Transverse colon (tissue), 4 donors: Measurements from ENCODE around the gene ZNF835. TPM values are rescaled to one million over a fixed set of nuclear protein-coding genes. Genes with fewer than 3 reads are reported as not detected.

ENCODE experiments used
- DNase-seq: peaks from one replicate; pipeline ENCODE4 v3.0.0-alpha.2; 2019
- H3K27ac ChIP-seq, 4 donors: fragments of 200-600 bp; sonication (generic); 2 replicates each; pipeline ENCODE4 v1.5.1; 2016 to 2018; ENCODE audit warnings: inconsistent platforms in 4 of 4
- H3K27me3 ChIP-seq: fragments of 200-600 bp; sonication (generic); 2 replicates; pipeline ENCODE4 v1.5.1; 2017; ENCODE audit warnings: inconsistent platforms
- H3K36me3 ChIP-seq, 4 donors: fragments of 200-600 bp; sonication (generic); 2 replicates each; pipeline ENCODE4 v1.5.1; 2017 to 2019; ENCODE audit warnings: inconsistent platforms in 4 of 4
- H3K4me1 ChIP-seq, 4 donors: fragments of 200-600 bp; sonication (generic); 2 replicates each; pipeline ENCODE4 v1.5.1; 2017 to 2020; ENCODE audit warnings: inconsistent platforms in 4 of 4
- H3K4me3 ChIP-seq, 4 donors: fragments of 200-600 bp; sonication (generic); 1 replicate in 1 of 4; 2 replicates in 3 of 4; pipeline versions ENCODE4 v1.5.1 to v1.6.1; 2017 to 2019; ENCODE audit warnings: inconsistent platforms in 4 of 4
- H3K9me3 ChIP-seq, 2 donors: fragments of 200-600 bp; sonication (generic); 2 replicates each; pipeline ENCODE4 v1.5.1; 2017 to 2019; ENCODE audit warnings: inconsistent platforms in 2 of 2
- EP300 ChIP-seq: sonication (generic); formaldehyde crosslinking; IDR thresholded peaks from one replicate; pipeline ENCODE4 v1.6.1; 2017; ENCODE audit warnings: antibody characterized with exemption, low read depth
- POLR2A ChIP-seq: fragments of 450-650 bp; IDR thresholded peaks from one replicate; pipeline ENCODE4 v1.6.1; 2016; ENCODE audit warnings: antibody characterized with exemption, mild to moderate bottlenecking, moderate library complexity
- POLR2AphosphoS5 ChIP-seq, 3 donors: sonication (generic); formaldehyde crosslinking; IDR thresholded peaks; one replicate each; pipeline ENCODE4 v1.6.1; 2016; ENCODE audit warnings: antibody characterized with exemption in 3 of 3
- WGBS, 2 donors: methylation state at CpG; one replicate each; pipeline ENCODE4 v1.1.5; 2018; ENCODE audit warnings: low coverage in 1 of 2; 5-methylcytosine and 5-hydroxymethylcytosine counted together
- in situ Hi-C, 4 donors: fragments of 200-750 bp; cut with MboI; loops; one replicate each; pipeline versions ENCODE4 v1.15.0 to v1.15.1; 2017; ENCODE audit warnings: low sequenced_read_pairs in 3 of 4, low pct_ligation_motif_present in 1 of 4, low pct_unique_long_range_greater_than_20kb in 1 of 4
- intact Hi-C: fragments of 100-400 bp; cut with DNase I; formaldehyde crosslinking; loops from one replicate; pipeline ENCODE4 v1.15.1; 2023; ENCODE audit warnings: low total_unique reads
- total RNA-seq, 4 donors: library from RNA; depleted of rRNA; stranded (reverse); fragments of >200 nt; gene quantifications; one replicate each; pipeline ENCODE4 v1.1.0, GENCODE V29; 2016
- TF ChIP-seq, protein P1 (sequence below), 5 experiments: fragments of 200-600 bp in 3 of 5; fragments of 450-650 bp in 2 of 5; sonication (generic) in 3 of 5; IDR thresholded peaks; 1 replicate in 2 of 5; 2 replicates in 3 of 5; pipeline ENCODE4 v1.5.1; 2016 to 2017; ENCODE audit warnings: antibody characterized with exemption in 5 of 5, inconsistent platforms in 3 of 5, mild to moderate bottlenecking in 2 of 5, moderate library complexity in 1 of 5

Gene ZNF835
- total RNA-seq, 4 donors from 2014 or later, result 0.37 to 2.2 (median 1.4) TPM; not detected in 1

DNA sequence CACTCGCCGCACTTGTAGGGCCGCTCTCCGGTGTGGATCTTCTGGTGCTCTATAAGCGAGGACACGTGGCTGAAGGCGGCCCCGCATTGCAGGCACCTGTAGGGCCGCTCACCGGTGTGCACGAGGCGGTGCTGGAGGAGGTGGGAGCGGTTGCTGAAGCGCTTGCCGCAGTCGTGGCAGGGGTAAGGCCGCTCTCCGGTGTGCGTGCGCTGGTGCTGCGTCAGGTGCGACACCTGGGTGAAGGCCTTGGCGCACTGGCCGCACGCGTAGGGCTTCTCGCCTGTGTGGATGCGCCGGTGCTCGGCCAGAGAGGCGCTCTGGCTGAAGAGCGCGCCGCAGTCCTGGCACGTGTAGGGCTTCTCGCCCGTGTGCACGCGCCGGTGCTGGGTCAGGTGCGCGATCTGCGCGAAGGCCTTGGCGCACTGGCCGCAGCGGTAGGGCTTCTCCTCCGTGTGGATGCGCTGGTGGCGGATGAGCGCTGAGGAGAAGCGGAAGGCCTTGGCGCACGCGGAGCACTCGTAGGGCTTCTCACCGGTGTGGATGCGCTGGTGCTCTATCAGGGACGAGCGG, 7.5 kb downstream of the ZNF835 start:
- DNase-seq, result no peak
- Histone ChIP-seq H3K4me1 (no peaks in the 10 kb centered on the region), H3K9me3 (no peaks in the 10 kb centered on the region), H3K27me3 (no peaks in the 10 kb centered on the region), H3K27ac (no peak overlapping the region), H3K36me3 (no peaks in the 10 kb centered on the region), H3K4me3 (no peak overlapping the region)
- in situ Hi-C loops (no loop called here), intact Hi-C loops (no loop called here)
- 83 to 88% methylated on average over 13 to 51 of the region's 60 CpGs for WGBS, 2 donors
- no peak for TF ChIP-seq EP300
- TF ChIP-seq POLR2A, result no peak
- TF ChIP-seq, protein P1, sequence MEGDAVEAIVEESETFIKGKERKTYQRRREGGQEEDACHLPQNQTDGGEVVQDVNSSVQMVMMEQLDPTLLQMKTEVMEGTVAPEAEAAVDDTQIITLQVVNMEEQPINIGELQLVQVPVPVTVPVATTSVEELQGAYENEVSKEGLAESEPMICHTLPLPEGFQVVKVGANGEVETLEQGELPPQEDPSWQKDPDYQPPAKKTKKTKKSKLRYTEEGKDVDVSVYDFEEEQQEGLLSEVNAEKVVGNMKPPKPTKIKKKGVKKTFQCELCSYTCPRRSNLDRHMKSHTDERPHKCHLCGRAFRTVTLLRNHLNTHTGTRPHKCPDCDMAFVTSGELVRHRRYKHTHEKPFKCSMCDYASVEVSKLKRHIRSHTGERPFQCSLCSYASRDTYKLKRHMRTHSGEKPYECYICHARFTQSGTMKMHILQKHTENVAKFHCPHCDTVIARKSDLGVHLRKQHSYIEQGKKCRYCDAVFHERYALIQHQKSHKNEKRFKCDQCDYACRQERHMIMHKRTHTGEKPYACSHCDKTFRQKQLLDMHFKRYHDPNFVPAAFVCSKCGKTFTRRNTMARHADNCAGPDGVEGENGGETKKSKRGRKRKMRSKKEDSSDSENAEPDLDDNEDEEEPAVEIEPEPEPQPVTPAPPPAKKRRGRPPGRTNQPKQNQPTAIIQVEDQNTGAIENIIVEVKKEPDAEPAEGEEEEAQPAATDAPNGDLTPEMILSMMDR (IDR thresholded peaks at IDR 0.05), result no peak
- TF ChIP-seq POLR2AphosphoS5 (IDR thresholded peaks at IDR 0.05), result no peak

DNA sequence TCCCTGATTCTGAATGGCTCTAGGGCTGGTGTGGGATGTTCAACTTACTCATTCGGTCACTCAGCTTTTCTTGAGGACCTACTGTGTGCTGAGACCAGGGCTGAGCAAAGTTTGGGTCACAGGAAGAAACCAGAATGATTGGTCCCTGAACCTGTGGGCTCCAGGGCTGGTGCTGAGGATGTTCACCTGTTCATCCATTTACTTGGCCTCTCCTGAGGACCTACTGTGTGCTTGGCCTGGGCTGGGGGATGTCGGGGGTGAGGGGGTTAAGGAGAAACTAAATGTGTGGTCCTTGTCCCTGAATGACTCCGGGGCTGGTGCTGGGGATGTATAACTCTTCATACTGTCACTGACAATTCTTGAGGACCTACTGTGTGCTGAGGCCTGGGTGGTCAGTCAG, 10.3 kb downstream of the ZNF835 start:
- WGBS, 2 donors, result 83 to 89% methylated on average over 1 to 3 of the region's 3 CpGs
- in situ Hi-C loops, result no loop called here
- DNase-seq, result no peak

DNA sequence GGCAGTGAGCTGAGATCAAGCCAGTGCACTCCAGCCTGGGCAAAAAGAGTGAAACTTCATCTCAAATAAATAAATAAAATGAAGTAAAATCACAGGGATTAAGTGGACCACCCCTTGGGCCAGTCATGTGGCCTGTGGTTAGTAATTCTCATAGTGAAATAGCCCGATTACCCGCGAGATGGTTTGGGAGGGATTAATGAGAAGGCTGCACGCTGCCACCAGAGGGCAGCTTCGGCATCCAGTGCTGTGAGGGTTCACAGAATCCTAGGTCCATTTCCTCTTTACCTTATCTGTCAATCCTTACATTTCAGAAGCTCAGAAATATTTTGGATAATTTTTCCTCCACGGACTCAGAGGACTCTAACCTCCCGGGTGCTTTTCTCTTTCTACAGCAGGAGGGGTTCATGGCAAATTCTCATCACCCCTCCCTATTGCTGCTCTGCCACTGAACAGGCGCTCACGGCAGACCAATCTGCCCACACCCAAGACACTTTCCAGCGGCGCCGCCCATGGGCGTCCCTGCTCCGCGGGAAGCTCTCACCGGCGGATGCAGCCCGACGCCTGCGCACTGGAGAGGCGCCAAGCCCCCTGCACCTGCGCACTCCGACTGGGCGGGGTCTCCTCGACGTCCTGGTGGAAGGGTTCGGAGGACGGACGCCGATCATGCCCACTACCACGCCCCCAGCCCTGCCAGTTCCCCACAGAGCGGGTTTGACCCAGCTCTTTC, 11.0 kb downstream of the ZNF835 start:
- Histone ChIP-seq H3K4me1 (no peaks in the 10 kb centered on the region), H3K9me3 (peaks cover 0 to 7% of the 10 kb centered on the region in 2 donors), H3K36me3 (no peaks in the 10 kb centered on the region), H3K27ac (no peak overlapping the region), H3K27me3 (no peaks in the 10 kb centered on the region), H3K4me3 (peak overlapping the region in 1 of 4 donors; percentile 15)
- no peak for TF ChIP-seq POLR2AphosphoS5 (IDR thresholded peaks at IDR 0.05)
- DNase-seq, result no peak
- in situ Hi-C loops (no loop called here), intact Hi-C loops (no loop called here)
- WGBS, 2 donors, result 38 to 44% methylated on average over 5 to 31 of the region's 32 CpGs

More for the DNA sequence above, 10.3 kb downstream of the ZNF835 start:
- Histone ChIP-seq H3K36me3 (no peaks in the 10 kb centered on the region), H3K27ac (no peak overlapping the region), H3K27me3 (no peaks in the 10 kb centered on the region), H3K4me1 (no peaks in the 10 kb centered on the region), H3K4me3 (no peak overlapping the region), H3K9me3 (peaks cover 0 to 7% of the 10 kb centered on the region in 2 donors)
- TF ChIP-seq POLR2A, result no peak
- no peak for TF ChIP-seq POLR2AphosphoS5 (IDR thresholded peaks at IDR 0.05)
- no peak for TF ChIP-seq EP300
- TF ChIP-seq, protein P1 (IDR thresholded peaks at IDR 0.05), result no peak
- intact Hi-C loops, result no loop called here

DNA sequence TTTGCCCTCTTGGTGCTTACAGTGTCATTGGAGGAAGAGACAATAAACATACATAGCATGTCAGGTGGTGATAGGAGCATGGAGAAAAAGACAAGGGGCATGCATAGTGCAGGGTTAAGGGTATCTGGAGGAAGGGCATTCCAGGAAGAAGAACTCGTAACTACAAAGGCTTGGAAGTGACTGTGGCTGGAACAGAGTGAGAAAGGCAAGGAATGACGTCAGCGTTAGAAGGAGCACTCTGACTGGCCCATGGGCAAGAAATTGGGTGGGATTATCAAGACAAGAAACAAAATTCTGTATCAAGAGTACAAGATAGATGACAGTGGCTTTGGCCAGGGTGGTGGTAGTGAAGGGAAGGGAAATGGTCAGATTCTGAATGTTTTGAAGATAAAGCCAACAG, 17.4 kb downstream of the ZNF835 start:
- TF ChIP-seq EP300 (no peak), POLR2A (no peak), POLR2AphosphoS5 (IDR thresholded peaks at IDR 0.05) (no peak)
- TF ChIP-seq, protein P1 (IDR thresholded peaks at IDR 0.05), result no peak
- no peak for DNase-seq
- Histone ChIP-seq H3K4me3 (no peak overlapping the region), H3K4me1 (no peaks in the 10 kb centered on the region), H3K27me3 (no peaks in the 10 kb centered on the region), H3K36me3 (no peaks in the 10 kb centered on the region), H3K9me3 (peaks cover 11 to 19% of the 10 kb centered on the region in 2 donors), H3K27ac (no peak overlapping the region)
- intact Hi-C loops (no loop called here), in situ Hi-C loops (no loop called here)
- 80 to 84% methylated on average over 3 of the region's 3 CpGs for WGBS, 2 donors
